Type B pancreatic cell (in vitro differentiated cells): ENCODE results near the gene USH2A. TPM values are rescaled to one million over a fixed set of nuclear protein-coding genes. Genes with fewer than 3 reads are reported as not detected.
A peak's percentile ranks its signal among the peaks of the same experiment; 100 is the strongest.

Source experiments
- DNase-seq: peaks from one replicate; pipeline ENCODE4 v3.0.0; 2021; ENCODE audit warnings: mixed read lengths; ENCODE audit not compliant: unreplicated experiment; ENCODE audit errors: extremely low spot score
- H3K27ac Mint-ChIP-seq: 2 replicates; pipeline ENCODE4 v1.8.0; 2021; ENCODE audit warnings: mild to moderate bottlenecking, mixed read lengths
- H3K27me3 Mint-ChIP-seq: 2 replicates; pipeline ENCODE4 v1.8.0; 2021; ENCODE audit warnings: mixed read lengths
- H3K36me3 Mint-ChIP-seq: 2 replicates; pipeline ENCODE4 v1.8.0; 2021; ENCODE audit warnings: mixed read lengths
- H3K4me1 Mint-ChIP-seq: one replicate; pipeline ENCODE4 v1.8.0; 2021; ENCODE audit warnings: mixed read lengths; ENCODE audit not compliant: unreplicated experiment
- H3K4me3 Mint-ChIP-seq: 2 replicates; pipeline ENCODE4 v1.8.0; 2021; ENCODE audit warnings: mild to moderate bottlenecking, mixed read lengths
- H3K9me3 Mint-ChIP-seq: 2 replicates; pipeline ENCODE4 v1.8.0; 2021; ENCODE audit warnings: mixed read lengths
- total RNA-seq: library from RNA; stranded (reverse); gene quantifications from 2 replicates; pipeline ENCODE4 v1.2.1, GENCODE V29; 2021; ENCODE audit warnings: low replicate concordance
- TF ChIP-seq, protein P1 (sequence below): fragments of 200-600 bp; sonication (generic); conservative IDR thresholded peaks from 2 replicates; pipeline ENCODE4 v1.5.0; 2021; ENCODE audit warnings: antibody characterized with exemption, mild to moderate bottlenecking

USH2A gene
- total RNA-seq, 1 donor from 2014 or later, result 0.22 TPM

DNA sequence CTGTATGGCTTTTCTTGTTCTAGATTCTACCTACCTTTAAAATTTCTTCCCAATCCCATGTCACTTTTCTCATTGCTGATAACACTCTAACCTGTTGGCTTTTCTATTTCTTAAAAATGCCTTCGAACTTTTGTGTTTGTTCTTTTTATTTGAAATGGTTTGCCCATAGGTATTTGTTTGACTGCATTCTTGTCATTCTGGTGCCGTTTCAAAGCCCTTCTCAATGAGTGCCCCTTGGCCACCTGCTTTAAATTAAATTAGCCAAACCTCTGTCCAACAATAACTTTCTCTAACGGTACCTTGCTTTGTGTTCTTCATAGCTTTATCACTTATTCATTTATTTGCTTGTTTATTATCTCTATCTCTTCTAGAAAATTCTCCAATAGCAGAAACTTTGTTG is 817.2 kb downstream of the USH2A start:
- Mint-ChIP-seq H3K4me1 (peaks cover 7% of the 10 kb centered on the region), H3K9me3 (no peaks in the 10 kb centered on the region), H3K27ac (peak overlapping the region; percentile 25), H3K36me3 (peaks cover 32% of the 10 kb centered on the region), H3K4me3 (peak overlapping the region; percentile 27), H3K27me3 (no peaks in the 10 kb centered on the region)
- TF ChIP-seq, protein P1, sequence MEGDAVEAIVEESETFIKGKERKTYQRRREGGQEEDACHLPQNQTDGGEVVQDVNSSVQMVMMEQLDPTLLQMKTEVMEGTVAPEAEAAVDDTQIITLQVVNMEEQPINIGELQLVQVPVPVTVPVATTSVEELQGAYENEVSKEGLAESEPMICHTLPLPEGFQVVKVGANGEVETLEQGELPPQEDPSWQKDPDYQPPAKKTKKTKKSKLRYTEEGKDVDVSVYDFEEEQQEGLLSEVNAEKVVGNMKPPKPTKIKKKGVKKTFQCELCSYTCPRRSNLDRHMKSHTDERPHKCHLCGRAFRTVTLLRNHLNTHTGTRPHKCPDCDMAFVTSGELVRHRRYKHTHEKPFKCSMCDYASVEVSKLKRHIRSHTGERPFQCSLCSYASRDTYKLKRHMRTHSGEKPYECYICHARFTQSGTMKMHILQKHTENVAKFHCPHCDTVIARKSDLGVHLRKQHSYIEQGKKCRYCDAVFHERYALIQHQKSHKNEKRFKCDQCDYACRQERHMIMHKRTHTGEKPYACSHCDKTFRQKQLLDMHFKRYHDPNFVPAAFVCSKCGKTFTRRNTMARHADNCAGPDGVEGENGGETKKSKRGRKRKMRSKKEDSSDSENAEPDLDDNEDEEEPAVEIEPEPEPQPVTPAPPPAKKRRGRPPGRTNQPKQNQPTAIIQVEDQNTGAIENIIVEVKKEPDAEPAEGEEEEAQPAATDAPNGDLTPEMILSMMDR, result no peak
- DNase-seq, result no peak

DNA sequence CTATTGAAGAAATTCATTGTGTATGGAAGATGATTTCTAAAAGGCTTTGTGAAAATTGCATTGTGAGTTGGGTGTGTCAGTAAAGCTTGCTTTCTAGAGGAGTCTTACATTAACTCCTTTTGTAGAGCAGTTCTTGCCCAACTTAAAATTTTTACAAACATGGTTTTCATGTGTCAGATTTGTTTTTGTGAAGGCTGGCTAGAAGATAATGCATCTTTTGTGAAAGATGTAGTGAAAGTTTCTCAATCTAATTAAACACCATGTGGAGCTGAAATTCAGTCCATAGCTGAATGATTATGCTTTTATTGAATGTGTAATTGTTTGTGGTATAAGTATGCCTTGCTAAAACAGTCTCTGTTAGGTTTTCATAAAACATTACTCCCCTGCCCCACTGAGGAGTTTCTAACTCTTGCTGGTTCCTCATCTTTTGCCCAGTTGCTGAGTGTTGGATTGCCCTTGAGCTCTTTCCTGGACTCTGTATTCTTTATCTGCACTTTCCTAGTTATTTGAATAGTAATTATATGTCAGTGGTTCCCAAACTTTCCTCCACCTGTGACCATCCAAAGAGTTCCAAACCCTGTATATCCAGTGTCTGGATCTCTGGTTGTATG is 818.1 kb downstream of the USH2A start:
- DNase-seq, result no peak
- Mint-ChIP-seq H3K4me1 (peaks cover 11% of the 10 kb centered on the region), H3K36me3 (peaks cover 34% of the 10 kb centered on the region), H3K4me3 (peak overlapping the region; percentile 10), H3K27ac (peak overlapping the region; percentile 25), H3K9me3 (no peaks in the 10 kb centered on the region), H3K27me3 (no peaks in the 10 kb centered on the region)
- TF ChIP-seq, protein P1, result no peak

DNA sequence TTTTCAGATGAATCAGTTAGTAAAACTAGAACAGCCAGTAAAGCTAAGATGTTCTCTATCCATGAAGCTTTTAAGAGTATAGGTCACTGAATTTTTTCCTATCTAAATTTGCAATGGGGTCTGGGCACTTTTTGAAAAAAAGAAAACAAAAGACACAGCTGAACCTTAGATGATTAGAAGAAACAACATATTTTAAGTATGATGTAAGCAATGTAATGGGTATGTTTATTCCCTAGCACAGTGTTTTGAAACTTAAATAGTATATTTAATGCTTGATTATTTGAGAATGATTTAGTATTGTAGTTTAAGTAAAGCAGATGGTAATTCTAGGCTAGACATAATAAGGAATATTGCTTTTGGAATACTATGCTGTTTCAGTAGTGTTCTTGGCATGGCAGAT is 819.9 kb downstream of the USH2A start:
- Mint-ChIP-seq H3K4me1 (peaks cover 22% of the 10 kb centered on the region), H3K27me3 (no peaks in the 10 kb centered on the region), H3K4me3 (peak overlapping the region; percentile 56), H3K9me3 (no peaks in the 10 kb centered on the region), H3K36me3 (peaks cover 22% of the 10 kb centered on the region), H3K27ac (peak overlapping the region; percentile 67)
- TF ChIP-seq, protein P1, result no peak
- DNase-seq, result no peak

DNA sequence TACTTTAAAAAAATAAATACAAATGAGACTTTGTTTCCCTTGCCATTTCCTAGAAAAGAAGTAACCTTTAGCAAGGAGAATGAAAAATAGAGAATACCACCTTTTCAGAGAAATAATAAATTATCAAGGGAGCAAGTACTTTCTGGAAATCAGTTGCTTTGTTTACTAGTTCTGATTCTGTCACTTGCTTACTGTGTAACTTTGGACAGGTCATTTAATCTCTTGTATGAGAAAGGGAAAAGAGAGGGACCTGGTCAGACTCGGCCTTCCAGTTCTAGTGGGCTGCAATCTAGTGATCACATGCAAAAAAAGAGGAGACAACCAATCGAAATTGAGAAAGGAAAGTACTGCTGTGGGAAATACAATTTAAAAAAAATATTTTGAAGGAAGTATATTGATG is 822.0 kb downstream of the USH2A start:
- H3K4me1 Mint-ChIP-seq, result peaks cover 19% of the 10 kb centered on the region
- TF ChIP-seq, protein P1, result no peak
- H3K27me3 Mint-ChIP-seq, result no peaks in the 10 kb centered on the region
- H3K36me3 Mint-ChIP-seq, result peaks cover 41% of the 10 kb centered on the region
- no peak for DNase-seq
- H3K27ac Mint-ChIP-seq, result peak overlapping the region; percentile 46
- H3K9me3 Mint-ChIP-seq, result no peaks in the 10 kb centered on the region
- H3K4me3 Mint-ChIP-seq, result no peak overlapping the region

DNA sequence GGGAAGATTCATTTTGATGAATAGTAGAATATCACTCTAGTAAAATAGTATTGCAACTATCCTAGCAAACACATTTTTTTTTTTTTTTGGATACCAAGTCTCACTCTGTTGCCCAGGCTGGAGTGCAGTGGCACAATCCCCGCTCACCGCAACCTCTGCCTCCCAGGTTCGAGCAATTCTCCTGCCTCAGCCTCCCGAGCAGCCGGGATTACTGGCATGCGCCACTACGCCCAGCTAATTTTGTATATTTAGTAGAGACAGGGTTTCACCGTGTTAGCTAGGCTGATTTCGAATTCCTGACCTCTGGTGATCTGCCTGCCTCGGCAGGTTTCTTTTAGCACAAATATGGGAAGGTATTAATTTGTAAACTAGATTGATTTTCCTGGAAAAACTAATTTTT is 822.4 kb downstream of the USH2A start:
- TF ChIP-seq, protein P1, result no peak
- Mint-ChIP-seq H3K4me3 (no peak overlapping the region), H3K4me1 (peaks cover 15% of the 10 kb centered on the region), H3K27ac (peak overlapping the region; percentile 74), H3K36me3 (peaks cover 45% of the 10 kb centered on the region), H3K27me3 (no peaks in the 10 kb centered on the region), H3K9me3 (no peaks in the 10 kb centered on the region)
- DNase-seq, result no peak
